Measurements from ENCODE around the gene PNMA5. TPM values are rescaled to one million over a fixed set of nuclear protein-coding genes. Genes with fewer than 3 reads are reported as not detected.

The PNMA5 gene
- polyA plus RNA-seq, 1 donor (not counting 4 experiments of a cell fraction or from before 2014, with no cell fraction given): not detected

DNA sequence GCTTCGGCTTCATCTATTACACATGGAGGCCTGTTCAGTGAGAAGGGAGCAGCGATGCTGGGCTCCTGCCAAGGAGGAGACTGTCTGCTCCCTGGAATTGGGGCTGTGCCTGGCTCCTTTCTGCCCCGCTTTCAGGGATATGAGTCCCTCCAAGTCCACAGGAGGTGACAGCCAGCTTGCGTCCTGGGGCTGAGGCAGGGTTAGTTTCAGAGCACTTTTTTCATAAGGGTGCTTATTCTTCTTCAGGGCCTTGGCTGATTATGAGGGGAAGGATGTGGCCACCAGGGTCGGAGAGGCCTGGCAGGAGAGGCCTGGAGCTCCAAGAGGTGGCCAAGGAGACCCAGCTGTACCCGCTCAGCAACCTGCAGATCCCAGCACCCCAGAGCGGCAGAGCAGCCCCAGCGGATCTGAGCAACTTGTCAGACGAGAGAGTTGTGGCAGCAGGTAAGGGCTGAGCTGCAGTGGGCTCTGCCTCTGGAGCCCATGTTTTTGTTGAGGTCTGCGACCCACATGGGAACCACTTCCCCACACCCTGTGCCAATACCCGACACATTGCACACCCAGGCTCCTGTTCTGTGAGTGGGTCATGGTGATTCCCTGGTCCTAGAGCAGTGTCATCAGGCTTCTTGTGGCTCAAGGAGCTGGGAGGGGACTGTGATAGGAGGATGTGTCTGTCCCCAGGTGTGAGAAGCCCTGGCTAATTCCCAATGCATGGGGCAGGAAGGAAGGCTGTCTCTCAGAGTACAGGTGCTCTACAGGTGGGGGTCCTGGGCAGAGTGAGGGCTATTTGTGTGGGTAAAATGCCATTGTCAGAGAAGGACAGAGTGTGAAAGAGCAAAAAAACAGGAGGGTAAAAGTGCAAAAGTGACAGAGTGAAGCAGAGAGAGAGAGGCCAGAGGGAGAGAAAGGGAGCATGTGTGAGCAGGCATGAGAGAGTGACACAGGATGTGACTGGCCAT lies 48.6 kb downstream of the PNMA5 start:
- Histone ChIP-seq H3K4me1 (ENCODE audit: control insufficient read depth, extremely low read depth, insufficient read depth, low read length) (peaks cover 3% of the 10 kb centered on the region), H3K27ac (ENCODE audit: control insufficient read depth, insufficient read depth, low read length) (no peak overlapping the region), H3K79me2 (ENCODE audit: control insufficient read depth, insufficient read depth, low read length) (no peaks in the 10 kb centered on the region), H3K27me3 (ENCODE audit: control insufficient read depth, extremely low read depth, insufficient read depth, low read length) (no peaks in the 10 kb centered on the region), H3K4me2 (ENCODE audit: control insufficient read depth, extremely low read depth, insufficient read depth, low read depth, low read length) (no peak overlapping the region), H3K36me3 (ENCODE audit: control insufficient read depth in 2 of 2, extremely low read depth in 1 of 2, insufficient read depth in 2 of 2, low read length in 2 of 2) (peaks cover 3 to 5% of the 10 kb centered on the region in 2 experiments), H4K20me1 (ENCODE audit: control insufficient read depth, extremely low read depth, insufficient read depth, low read length) (no peaks in the 10 kb centered on the region), H3K9me1 (ENCODE audit: control insufficient read depth, extremely low read depth, insufficient read depth, low read length) (no peaks in the 10 kb centered on the region), H2AFZ (ENCODE audit: control insufficient read depth, low read length) (no peak overlapping the region), H3K9ac (ENCODE audit: control insufficient read depth, extremely low read depth, insufficient read depth, low read length) (no peak overlapping the region), H3K4me3 (ENCODE audit: control insufficient read depth in 2 of 3, extremely low read depth in 1 of 3, insufficient read depth in 2 of 3, low read depth in 1 of 3, low read length in 3 of 3) (no peak overlapping the region), H3K9me3 (ENCODE audit: control insufficient read depth, low read depth, low read length) (no peaks in the 10 kb centered on the region)
- dilution Hi-C loops (cut with MboI; ENCODE audit: extremely low pct_ligation_motif_present, low sequenced_read_pairs): no loop called here
- TF ChIP-seq, protein P1, sequence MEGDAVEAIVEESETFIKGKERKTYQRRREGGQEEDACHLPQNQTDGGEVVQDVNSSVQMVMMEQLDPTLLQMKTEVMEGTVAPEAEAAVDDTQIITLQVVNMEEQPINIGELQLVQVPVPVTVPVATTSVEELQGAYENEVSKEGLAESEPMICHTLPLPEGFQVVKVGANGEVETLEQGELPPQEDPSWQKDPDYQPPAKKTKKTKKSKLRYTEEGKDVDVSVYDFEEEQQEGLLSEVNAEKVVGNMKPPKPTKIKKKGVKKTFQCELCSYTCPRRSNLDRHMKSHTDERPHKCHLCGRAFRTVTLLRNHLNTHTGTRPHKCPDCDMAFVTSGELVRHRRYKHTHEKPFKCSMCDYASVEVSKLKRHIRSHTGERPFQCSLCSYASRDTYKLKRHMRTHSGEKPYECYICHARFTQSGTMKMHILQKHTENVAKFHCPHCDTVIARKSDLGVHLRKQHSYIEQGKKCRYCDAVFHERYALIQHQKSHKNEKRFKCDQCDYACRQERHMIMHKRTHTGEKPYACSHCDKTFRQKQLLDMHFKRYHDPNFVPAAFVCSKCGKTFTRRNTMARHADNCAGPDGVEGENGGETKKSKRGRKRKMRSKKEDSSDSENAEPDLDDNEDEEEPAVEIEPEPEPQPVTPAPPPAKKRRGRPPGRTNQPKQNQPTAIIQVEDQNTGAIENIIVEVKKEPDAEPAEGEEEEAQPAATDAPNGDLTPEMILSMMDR (optimal IDR thresholded peaks at IDR 0.05 in 1 of 3, IDR thresholded peaks at IDR 0.05 in 1 of 3, conservative IDR thresholded peaks at IDR 0.05 in 1 of 3; ENCODE audit: extremely low read depth in 1 of 3, insufficient read depth in 2 of 3, low read length in 3 of 3): no peak
- no peak for TF ChIP-seq EZH2 (IDR thresholded peaks at IDR 0.05; ENCODE audit: low read length)
- no peak for DNase-seq (ENCODE audit: low read depth, low spot score)
- FAIRE-seq: no peak

DNA sequence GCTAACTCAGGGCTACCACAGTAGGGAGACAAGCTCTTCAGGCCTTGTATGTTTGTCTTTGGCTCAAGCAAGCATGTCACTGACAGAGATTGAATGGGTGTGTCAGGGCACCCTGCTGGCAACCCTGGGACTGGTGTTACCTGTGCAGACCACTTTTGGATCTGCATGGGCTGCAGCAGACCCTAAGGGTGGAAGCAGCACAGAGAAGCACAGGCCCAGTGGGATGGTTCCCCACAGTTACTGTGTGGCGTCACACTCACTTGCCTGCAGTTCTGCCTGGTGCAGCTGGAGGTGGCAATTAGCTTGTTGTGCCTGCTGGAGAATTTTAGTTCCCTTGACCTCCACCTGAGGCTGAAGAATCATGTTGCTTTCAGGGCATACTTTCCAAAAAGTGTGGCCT lies 50.1 kb downstream of the PNMA5 start:
- Histone ChIP-seq H3K27me3 (ENCODE audit: control insufficient read depth, extremely low read depth, insufficient read depth, low read length) (no peaks in the 10 kb centered on the region), H3K36me3 (ENCODE audit: control insufficient read depth in 2 of 2, extremely low read depth in 1 of 2, insufficient read depth in 2 of 2, low read length in 2 of 2) (peaks cover 3 to 5% of the 10 kb centered on the region in 2 experiments), H3K9me3 (ENCODE audit: control insufficient read depth, low read depth, low read length) (no peaks in the 10 kb centered on the region), H3K27ac (ENCODE audit: control insufficient read depth, insufficient read depth, low read length) (no peak overlapping the region), H3K4me2 (ENCODE audit: control insufficient read depth, extremely low read depth, insufficient read depth, low read depth, low read length) (no peak overlapping the region), H3K4me3 (ENCODE audit: control insufficient read depth in 2 of 3, extremely low read depth in 1 of 3, insufficient read depth in 2 of 3, low read depth in 1 of 3, low read length in 3 of 3) (no peak overlapping the region), H3K79me2 (ENCODE audit: control insufficient read depth, insufficient read depth, low read length) (no peaks in the 10 kb centered on the region), H4K20me1 (ENCODE audit: control insufficient read depth, extremely low read depth, insufficient read depth, low read length) (no peaks in the 10 kb centered on the region), H2AFZ (ENCODE audit: control insufficient read depth, low read length) (no peak overlapping the region), H3K4me1 (ENCODE audit: control insufficient read depth, extremely low read depth, insufficient read depth, low read length) (peaks cover 3% of the 10 kb centered on the region), H3K9ac (ENCODE audit: control insufficient read depth, extremely low read depth, insufficient read depth, low read length) (no peak overlapping the region), H3K9me1 (ENCODE audit: control insufficient read depth, extremely low read depth, insufficient read depth, low read length) (no peaks in the 10 kb centered on the region)
- DNase-seq (ENCODE audit: low read depth, low spot score): no peak
- no peak for FAIRE-seq
- TF ChIP-seq, protein P1 (optimal IDR thresholded peaks at IDR 0.05 in 1 of 3, IDR thresholded peaks at IDR 0.05 in 1 of 3, conservative IDR thresholded peaks at IDR 0.05 in 1 of 3; ENCODE audit: extremely low read depth in 1 of 3, insufficient read depth in 2 of 3, low read length in 3 of 3): no peak
- TF ChIP-seq EZH2 (IDR thresholded peaks at IDR 0.05; ENCODE audit: low read length): no peak
- dilution Hi-C loops (cut with MboI; ENCODE audit: extremely low pct_ligation_motif_present, low sequenced_read_pairs): no loop called here
